ENCODE data around the gene TBC1D5.
"Not testable (repeated sequence)": the region's sequence is repeated elsewhere in the genome, so short reads cannot be mapped to it uniquely, and the experiment has no call there.

TBC1D5 gene

GRCh38 chr3:17730318-17730967 is 12.0 kb downstream of the TBC1D5 start:
- no peak for DNase-seq (ENCODE audit: low read depth, low spot score)
- H3K4me3 ChIP-seq (ENCODE audit: low read length): no peak overlapping the region

DNA sequence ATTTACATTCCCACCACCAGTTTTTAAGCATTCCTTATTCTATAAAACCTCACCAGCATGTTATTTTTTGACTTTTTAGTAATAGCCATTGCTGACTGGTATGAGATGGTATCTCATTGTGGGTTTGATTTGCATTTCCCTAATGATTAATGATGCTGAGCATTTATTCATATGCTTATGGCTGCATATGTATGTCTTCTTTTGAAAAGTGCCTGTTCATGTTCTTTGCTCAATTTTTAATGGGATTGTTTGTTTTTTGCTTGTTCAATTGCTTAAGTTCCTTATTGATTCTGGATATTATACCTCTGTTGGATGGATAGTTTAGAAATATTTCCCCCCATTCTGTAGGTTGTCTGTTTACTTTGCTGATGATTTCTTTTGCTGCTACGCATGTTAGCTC is 16.1 kb downstream of the TBC1D5 start:
- no peak for DNase-seq (ENCODE audit: low read depth, low spot score)
- H3K4me3 ChIP-seq (ENCODE audit: low read length): no peak overlapping the region

DNA sequence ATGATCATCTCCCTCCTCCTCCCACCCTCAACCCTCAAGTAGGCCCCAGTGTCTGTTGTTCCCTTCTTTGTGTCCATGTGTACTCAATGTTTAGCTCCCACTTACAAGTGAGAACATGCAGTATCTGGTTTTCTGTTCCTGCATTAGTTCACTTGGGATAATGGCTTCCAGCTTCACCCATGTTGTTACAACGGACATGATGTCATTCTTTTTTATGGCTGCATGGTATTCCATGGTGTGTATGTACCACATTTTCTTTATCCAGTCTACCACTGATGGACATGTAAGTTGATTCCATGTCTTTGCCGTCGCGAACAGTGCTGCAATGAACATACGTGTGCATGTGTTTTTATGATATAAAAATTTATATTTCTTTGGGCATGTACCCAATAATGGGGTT is 16.6 kb downstream of the TBC1D5 start:
- not testable (repeated sequence) for DNase-seq (ENCODE audit: low read depth, low spot score); H3K4me3 ChIP-seq (ENCODE audit: low read length)

GRCh38 chr3:17724948-17725347 is 17.5 kb downstream of the TBC1D5 start:
- no peak overlapping the region for H3K4me3 ChIP-seq (ENCODE audit: low read length)
- DNase-seq (ENCODE audit: low read depth, low spot score): no peak

DNA sequence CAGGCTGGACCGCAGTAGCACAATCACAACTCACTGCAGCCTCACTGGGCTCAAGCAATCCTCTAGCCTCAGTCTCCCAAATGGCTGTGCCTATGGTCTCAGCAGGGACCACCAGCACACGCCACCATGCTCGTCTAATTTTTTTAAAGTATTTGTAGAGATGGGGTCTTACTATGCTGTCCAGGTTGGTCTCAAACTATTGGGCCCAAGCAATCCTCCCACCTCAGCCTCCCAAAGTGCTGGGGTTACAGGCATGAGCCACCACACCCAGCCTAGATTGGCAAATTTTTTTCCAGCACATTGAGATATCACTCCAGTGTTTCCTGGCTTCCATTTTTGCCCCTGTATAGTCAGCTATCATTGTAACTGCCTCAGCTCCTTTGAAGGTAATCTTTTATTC is 18.3 kb downstream of the TBC1D5 start:
- DNase-seq (ENCODE audit: low read depth, low spot score): no peak
- H3K4me3 ChIP-seq (ENCODE audit: low read length): no peak overlapping the region

- H3K4me3 ChIP-seq (ENCODE audit: low read length): no peak overlapping the region
- no peak for DNase-seq (ENCODE audit: low read depth, low spot score)
Observed at GRCh38 chr3:17717411-17717810, 25.0 kb downstream of the TBC1D5 start.

DNA sequence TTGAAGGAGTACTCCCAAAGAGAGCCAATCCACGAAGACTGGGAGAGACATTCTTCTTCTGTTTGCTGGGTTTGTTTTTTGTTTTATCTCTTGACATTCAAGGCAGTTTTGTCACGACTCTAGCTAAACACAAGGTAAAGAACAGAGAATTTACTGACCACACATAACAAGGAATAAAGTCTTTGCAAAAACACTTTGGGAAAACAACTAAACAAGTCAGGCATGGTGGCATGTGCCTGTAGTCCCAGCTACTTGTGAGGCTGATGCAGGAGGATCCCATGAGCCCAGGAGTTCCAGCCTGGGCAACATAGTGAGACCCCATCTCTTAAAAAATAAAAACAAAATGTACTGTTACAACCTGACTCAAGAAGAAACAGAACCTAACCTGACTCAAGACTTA is 28.0 kb downstream of the TBC1D5 start:
- DNase-seq (ENCODE audit: low read depth, low spot score): no peak
- H3K4me3 ChIP-seq (ENCODE audit: low read length): no peak overlapping the region

- no peak for DNase-seq (ENCODE audit: low read depth, low spot score)
- no peak overlapping the region for H3K4me3 ChIP-seq (ENCODE audit: low read length)
Observed at GRCh38 chr3:17709236-17709810, 33.1 kb downstream of the TBC1D5 start.

- no peak overlapping the region for H3K4me3 ChIP-seq (ENCODE audit: low read length)
- no peak for DNase-seq (ENCODE audit: low read depth, low spot score)
Observed at GRCh38 chr3:17707813-17708543, 34.5 kb downstream of the TBC1D5 start.

DNA sequence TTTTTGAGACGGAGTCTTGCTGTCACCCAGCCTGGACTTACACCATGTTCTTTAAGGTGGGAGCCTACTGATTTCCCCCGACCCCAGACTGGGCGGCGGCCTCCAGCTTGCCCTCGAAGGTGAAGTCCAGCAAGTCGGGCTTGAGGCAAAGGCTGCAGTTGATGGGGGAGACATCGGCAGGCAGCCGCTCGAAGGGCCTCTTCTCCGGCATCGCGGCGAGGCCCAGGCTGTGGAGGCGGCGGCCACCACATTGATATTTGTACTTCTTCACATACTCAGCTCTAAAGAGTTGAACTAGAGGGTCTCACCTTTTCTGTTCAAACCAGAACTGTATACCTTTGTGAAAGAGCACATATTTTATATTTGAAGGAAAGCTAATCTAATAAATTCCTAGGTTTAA is 36.4 kb downstream of the TBC1D5 start:
- not testable (repeated sequence) for H3K4me3 ChIP-seq (ENCODE audit: low read length); DNase-seq (ENCODE audit: low read depth, low spot score)

DNA sequence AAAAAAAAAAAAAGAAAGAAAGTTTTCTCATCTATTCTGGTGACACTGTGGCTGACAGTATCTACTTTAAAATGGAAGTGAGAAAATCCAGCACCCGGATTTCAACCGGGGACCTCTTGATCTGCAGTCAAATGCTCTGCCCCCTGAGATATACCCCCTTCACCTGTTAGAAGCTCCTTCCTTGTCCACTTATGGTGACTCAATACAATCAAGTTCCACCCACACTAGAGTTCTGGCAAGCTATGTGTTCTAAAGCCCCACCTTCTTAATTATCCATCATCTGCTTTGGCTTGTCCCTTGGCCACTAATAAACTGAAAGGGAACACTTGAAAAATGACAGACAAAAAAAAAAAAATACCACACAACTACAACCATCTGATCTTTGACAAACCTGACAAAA is 42.6 kb downstream of the TBC1D5 start:
- not testable (repeated sequence) for H3K4me3 ChIP-seq (ENCODE audit: low read length); DNase-seq (ENCODE audit: low read depth, low spot score)

GRCh38 chr3:17695665-17696064 is 46.8 kb downstream of the TBC1D5 start:
- not testable (repeated sequence) for DNase-seq (ENCODE audit: low read depth, low spot score)

DNA sequence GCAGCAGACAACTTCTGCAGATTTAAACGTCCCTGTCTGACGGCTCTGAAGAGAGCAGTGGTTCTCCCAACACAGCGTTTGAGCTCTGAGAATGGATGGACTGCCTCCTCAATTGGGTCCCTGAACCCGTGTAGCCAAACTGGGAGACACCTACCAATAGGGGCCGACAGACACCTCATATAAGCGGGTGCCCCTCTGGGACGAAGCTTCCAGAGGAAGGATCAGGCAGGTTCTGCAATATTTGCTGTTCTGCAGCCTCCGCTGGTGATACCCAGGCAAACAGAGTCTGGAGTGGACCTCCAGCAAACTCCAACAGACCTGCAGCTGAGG is 48.8 kb downstream of the TBC1D5 start:
- not testable (repeated sequence) for H3K4me3 ChIP-seq (ENCODE audit: low read length); DNase-seq (ENCODE audit: low read depth, low spot score)

More at GRCh38 chr3:17695665-17696064, 46.8 kb downstream of the TBC1D5 start:
- H3K4me3 ChIP-seq (ENCODE audit: low read length): not testable (repeated sequence)

DNA sequence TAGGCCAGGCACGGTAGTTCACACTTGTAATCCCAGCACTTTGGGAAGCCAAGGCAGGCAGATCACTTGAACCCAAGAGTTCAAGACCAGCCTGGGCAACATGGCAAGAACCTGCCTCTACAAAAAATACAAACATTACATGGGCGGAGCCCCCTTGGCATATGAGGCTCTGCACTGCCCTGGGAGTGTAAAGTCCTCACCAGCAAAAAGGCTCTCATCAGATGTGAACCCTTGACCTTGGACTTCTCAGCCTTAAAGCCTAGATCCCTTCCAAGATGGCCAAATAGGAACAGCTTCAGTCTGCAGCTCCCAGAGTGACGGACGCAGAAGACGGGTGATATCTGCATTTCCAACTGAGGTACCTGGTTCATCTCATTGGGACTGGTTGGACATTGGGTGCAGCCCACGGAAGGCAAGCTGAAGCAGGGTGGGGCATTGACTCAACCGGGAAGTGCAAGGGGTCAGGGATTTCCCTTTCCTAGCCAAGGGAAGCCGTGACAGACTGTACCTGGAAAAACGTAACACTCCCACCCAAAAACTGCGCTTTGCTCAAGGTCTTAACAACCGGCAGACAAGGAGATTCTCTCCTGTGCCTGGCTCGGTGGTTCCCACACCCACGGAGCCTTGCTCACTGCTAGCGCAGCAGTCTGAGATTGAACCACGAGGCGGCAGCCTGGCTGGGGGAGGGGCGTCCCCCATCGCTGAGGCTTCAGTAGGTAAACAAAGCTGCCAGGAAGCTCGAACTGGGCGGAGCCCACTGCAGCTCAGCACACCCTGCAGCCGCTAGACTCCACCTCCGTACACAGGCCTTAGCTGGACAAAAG is 49.4 kb downstream of the TBC1D5 start:
- DNase-seq (ENCODE audit: low read depth, low spot score): peak; percentile 12

GRCh38 chr3:17687566-17687965 is 54.9 kb downstream of the TBC1D5 start:
- DNase-seq (ENCODE audit: low read depth, low spot score): no peak
- no peak overlapping the region for H3K4me3 ChIP-seq (ENCODE audit: low read length)

More for the DNA sequence above, 49.4 kb downstream of the TBC1D5 start:
- H3K4me3 ChIP-seq (ENCODE audit: low read length): not testable (repeated sequence)

DNA sequence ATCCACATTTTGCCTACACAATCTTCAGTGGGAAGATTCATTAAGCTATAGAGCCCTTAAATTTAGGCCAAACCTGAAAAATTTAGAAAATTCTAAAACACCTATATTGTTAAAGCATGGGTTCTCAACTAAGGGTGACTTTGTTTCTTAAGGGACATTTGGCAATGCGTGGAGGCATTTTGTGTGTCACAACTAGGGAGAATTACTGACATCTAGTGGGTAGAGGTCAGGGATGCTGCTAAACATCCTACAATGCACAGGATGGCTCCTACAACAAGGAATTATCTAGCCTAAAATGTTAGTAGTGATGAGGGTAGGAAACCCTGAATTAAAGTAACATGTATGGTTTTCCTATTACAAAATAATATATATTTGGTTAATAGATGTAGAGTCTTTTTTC is 55.8 kb downstream of the TBC1D5 start:
- no peak for DNase-seq (ENCODE audit: low read depth, low spot score)
- H3K4me3 ChIP-seq (ENCODE audit: low read length): no peak overlapping the region

DNA sequence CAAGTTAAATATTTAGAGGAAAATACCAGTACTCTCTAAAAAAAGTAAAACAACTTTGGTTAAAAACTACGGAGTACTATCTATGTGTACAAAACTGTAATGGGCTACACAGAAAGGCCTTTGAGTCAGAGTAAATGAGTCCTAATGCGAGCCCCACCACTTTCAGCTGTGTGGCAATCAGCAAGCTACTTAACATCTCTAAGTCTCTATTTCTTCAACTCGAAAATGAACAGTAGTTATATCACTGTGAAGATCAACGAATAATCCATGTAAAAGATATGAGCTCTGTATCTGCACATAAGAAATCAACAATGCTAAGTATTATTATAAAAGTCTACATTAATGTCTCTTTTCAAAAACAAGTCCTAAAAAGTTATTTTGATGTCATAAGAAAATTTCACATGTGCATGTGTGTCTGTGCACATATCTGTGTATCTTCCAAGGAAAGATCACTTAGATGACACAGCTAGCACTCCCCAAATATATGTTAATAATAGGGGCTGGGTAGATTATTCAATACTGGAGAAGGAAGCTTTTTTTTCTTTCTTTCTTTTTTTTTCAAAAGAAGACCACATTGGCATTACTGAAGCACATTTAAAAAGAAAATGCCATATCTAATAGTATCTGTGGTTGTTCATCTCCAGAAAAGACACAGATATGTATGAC is 58.8 kb downstream of the TBC1D5 start:
- DNase-seq (ENCODE audit: low read depth, low spot score): no peak

GRCh38 chr3:17680530-17680929 is 61.9 kb downstream of the TBC1D5 start:
- DNase-seq (ENCODE audit: low read depth, low spot score): no peak
- H3K4me3 ChIP-seq (ENCODE audit: low read length): no peak overlapping the region

More for the DNA sequence above, 58.8 kb downstream of the TBC1D5 start:
- H3K4me3 ChIP-seq (ENCODE audit: low read length): no peak overlapping the region

DNA sequence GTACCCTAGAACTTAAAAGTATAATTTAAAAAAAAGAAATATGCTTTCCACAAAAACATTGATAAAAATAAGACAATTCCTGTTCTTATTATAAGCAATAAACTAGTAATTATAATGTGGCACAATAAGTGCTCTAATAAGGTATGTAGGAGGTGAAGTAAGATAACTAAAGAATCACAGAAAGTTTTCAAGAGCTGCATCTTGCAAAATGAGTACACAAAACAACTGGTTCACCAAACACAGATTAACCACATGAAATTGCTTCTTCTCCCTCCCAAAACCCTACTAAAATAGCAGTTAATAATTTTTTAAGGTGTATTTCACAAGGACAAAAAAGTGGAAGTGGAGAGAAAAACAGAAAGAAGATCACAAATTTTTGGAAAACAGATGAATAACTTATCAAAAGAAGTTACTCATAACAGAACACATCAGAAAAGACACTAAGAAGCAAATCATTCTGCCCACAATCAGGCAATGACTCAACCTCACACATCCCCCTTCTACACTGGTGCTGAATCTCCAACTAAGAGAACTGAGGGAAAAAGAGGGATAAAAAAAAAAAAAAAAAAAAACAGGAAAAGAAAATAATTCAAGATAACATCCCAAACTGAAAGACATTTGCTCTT is 64.2 kb downstream of the TBC1D5 start:
- no peak overlapping the region for H3K4me3 ChIP-seq (ENCODE audit: low read length)
- DNase-seq (ENCODE audit: low read depth, low spot score): no peak

All from Jurkat, Clone E6-1 (cell line).